Measurements from ENCODE around the gene ZNF474. TPM values are rescaled to one million over a fixed set of nuclear protein-coding genes. Genes with fewer than 3 reads are reported as not detected.

Gene ZNF474
- total RNA-seq, 4 donors from 2014 or later: 0.52 to 1.3 (median 1.0) TPM

DNA sequence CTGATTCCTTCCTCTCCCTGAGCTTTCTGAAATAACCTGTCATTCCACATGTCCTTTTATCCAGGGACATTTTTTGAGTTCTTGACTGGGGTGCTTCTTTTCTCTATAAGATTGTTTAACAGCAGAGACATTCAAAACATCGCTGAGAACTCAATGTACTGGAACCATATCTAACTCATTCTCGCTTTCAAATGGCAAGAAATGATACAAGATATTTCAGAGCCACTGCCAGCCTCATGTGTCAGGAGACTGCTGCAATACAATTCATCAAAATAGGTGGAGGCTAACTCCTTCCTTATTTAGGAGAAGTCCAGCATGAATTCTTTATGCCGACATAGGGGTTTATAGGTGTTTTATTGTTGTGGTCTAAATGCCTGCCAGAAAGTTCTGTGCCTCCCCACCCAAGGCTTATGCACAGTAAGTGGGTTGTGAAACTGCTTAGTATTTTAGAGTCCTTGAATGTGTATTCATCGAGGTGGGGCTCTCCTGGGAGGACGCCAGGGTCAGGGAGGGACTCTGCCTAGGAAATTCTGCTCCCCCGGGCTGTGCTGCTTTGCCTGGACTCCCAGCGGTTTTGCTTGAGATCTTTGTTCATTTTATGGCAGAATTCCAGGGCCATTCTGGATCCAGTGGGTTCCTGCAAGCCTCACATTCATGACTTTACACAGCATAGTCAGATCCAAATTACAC, 53.9 kb downstream of the ZNF474 start:
- peaks cover 13 to 40% (median 23%) of the 10 kb centered on the region in 3 donors for H3K4me1 ChIP-seq
- no peak overlapping the region for H3K4me3 ChIP-seq
- no peaks in the 10 kb centered on the region for H3K36me3 ChIP-seq
- no peaks in the 10 kb centered on the region for H3K9me3 ChIP-seq
- 44 to 58% methylated on average over 3 to 6 of the region's 7 CpGs for WGBS, 2 donors (ENCODE audit: low coverage in 1 of 2)
- H3K27ac ChIP-seq: peak overlapping the region; percentile 43 to 72 (median 64)
- peak; percentile 78 for ATAC-seq
- no peaks in the 10 kb centered on the region for H3K27me3 ChIP-seq
- TF ChIP-seq EP300 (IDR thresholded peaks at IDR 0.05): no peak
- no peak for TF ChIP-seq POLR2A (IDR thresholded peaks at IDR 0.05)
- no peak for TF ChIP-seq POLR2AphosphoS5 (IDR thresholded peaks at IDR 0.05)
- TF ChIP-seq, protein P1, sequence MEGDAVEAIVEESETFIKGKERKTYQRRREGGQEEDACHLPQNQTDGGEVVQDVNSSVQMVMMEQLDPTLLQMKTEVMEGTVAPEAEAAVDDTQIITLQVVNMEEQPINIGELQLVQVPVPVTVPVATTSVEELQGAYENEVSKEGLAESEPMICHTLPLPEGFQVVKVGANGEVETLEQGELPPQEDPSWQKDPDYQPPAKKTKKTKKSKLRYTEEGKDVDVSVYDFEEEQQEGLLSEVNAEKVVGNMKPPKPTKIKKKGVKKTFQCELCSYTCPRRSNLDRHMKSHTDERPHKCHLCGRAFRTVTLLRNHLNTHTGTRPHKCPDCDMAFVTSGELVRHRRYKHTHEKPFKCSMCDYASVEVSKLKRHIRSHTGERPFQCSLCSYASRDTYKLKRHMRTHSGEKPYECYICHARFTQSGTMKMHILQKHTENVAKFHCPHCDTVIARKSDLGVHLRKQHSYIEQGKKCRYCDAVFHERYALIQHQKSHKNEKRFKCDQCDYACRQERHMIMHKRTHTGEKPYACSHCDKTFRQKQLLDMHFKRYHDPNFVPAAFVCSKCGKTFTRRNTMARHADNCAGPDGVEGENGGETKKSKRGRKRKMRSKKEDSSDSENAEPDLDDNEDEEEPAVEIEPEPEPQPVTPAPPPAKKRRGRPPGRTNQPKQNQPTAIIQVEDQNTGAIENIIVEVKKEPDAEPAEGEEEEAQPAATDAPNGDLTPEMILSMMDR (IDR thresholded peaks at IDR 0.05): no peak

DNA sequence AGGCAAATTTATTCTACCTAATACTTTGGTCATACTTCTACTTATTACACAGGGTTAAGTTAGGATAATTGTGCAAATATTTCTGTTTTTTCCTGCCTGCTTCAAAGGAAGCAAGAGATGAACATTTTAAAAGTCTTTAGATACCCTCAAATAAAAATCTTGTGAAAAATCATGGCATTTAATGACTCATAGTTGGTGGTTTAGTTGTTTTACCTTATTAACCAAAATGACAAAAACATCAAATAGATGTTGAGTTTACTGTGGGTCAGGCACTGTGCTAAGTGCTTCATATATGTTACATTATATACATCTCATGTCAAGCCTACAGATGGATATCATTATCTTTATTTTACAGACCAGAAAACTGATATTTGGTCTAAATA, 54.4 kb downstream of the ZNF474 start:
- Histone ChIP-seq H3K9me3 (no peaks in the 10 kb centered on the region), H3K4me3 (no peak overlapping the region), H3K4me1 (peaks cover 13 to 40% (median 23%) of the 10 kb centered on the region in 3 donors), H3K36me3 (no peaks in the 10 kb centered on the region), H3K27me3 (no peaks in the 10 kb centered on the region), H3K27ac (peak overlapping the region in 3 of 4 donors; percentile 60 to 72 (median 69))
- TF ChIP-seq POLR2AphosphoS5 (IDR thresholded peaks at IDR 0.05): no peak
- no peak for TF ChIP-seq EP300 (IDR thresholded peaks at IDR 0.05)
- no peak for TF ChIP-seq POLR2A (IDR thresholded peaks at IDR 0.05)
- TF ChIP-seq, protein P1 (IDR thresholded peaks at IDR 0.05): no peak
- ATAC-seq: no peak

DNA sequence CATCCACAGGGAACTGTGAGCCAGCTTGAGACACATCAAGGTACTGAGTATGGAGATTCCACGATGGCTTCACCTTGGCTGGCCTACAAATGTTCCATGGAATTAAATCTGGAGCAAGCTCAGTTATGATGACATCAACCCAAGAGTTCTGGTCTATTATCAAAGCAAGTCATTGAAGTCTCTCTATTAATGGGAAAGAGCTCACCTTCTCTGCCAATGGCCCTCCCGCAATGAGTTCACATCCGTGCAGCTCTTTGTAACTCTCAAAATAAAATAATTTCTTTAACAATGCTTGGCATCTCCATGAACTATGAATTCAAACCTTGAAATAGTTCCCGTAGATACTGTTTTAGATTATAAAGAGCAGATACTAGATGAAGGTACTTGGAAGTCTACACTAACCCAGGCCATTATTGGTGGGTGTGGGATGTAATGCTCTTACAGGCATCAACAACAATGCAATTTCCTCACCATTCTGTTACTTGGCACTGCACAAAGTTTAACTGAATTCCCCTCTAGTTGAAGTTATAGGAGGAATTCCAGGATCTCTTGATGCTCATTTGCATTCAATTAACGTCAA, 55.4 kb downstream of the ZNF474 start:
- WGBS, 2 donors (ENCODE audit: low coverage in 1 of 2): 76 to 94% methylated on average over 2 to 5 of the region's 5 CpGs
- peaks cover 13 to 40% (median 23%) of the 10 kb centered on the region in 3 donors for H3K4me1 ChIP-seq
- no peak overlapping the region for H3K4me3 ChIP-seq
- peak overlapping the region in 1 of 4 donors; percentile 60 for H3K27ac ChIP-seq
- H3K9me3 ChIP-seq: no peaks in the 10 kb centered on the region
- no peaks in the 10 kb centered on the region for H3K36me3 ChIP-seq
- no peaks in the 10 kb centered on the region for H3K27me3 ChIP-seq
- no peak for ATAC-seq
- TF ChIP-seq EP300 (IDR thresholded peaks at IDR 0.05): no peak
- TF ChIP-seq POLR2AphosphoS5 (IDR thresholded peaks at IDR 0.05): no peak
- no peak for TF ChIP-seq POLR2A (IDR thresholded peaks at IDR 0.05)
- TF ChIP-seq, protein P1 (IDR thresholded peaks at IDR 0.05): no peak

DNA sequence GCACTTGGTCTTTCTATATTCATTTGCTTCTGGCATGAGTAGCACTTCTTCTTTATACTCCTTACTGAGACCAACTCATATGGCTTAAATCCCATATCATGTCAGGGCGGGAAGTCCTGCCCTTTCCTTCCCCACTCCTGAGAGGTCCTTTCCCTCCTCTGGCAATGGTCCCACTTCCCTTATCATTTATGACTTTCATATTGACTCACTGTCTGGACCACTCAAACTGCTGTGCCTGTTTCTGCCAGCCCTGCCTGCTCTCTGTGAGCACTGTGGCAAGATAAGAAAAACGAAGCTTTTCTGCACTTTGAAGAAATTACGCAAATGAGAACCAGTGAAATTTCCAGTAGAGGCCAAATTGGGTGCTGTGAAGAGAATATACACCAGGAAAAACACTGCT, 58.1 kb downstream of the ZNF474 start:
- peaks cover 9 to 16% (median 13%) of the 10 kb centered on the region in 3 donors for H3K4me1 ChIP-seq
- no peak for ATAC-seq
- H3K36me3 ChIP-seq: no peaks in the 10 kb centered on the region
- H3K9me3 ChIP-seq: no peaks in the 10 kb centered on the region
- no peaks in the 10 kb centered on the region for H3K27me3 ChIP-seq
- H3K27ac ChIP-seq: no peak overlapping the region
- 83 to 94% methylated on average over 2 to 3 of the region's 3 CpGs for WGBS, 2 donors (ENCODE audit: low coverage in 1 of 2)
- H3K4me3 ChIP-seq: no peak overlapping the region
- TF ChIP-seq EP300 (IDR thresholded peaks at IDR 0.05): no peak
- no peak for TF ChIP-seq POLR2A (IDR thresholded peaks at IDR 0.05)
- TF ChIP-seq, protein P1 (IDR thresholded peaks at IDR 0.05): no peak
- no peak for TF ChIP-seq POLR2AphosphoS5 (IDR thresholded peaks at IDR 0.05)

DNA sequence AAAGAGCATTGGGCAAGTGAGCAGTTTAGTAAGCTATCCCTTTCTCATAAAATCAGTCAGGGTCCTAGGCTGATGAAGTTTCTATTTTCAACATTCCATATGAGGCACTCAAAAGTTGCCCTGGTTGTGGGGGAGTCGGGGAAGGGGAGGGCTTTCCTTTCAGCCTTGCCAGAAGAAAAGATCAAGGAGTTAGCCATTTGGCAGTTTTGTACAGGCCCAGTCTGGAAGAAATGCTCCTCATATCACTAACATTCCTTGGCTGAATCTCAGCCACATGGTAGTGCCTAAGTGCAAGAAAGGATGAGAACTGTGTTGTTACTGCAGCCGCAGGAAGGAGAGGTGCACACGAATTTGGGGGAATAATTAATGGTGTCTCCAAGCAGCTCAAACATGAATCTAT, 60.8 kb downstream of the ZNF474 start:
- H3K9me3 ChIP-seq: no peaks in the 10 kb centered on the region
- TF ChIP-seq POLR2A (IDR thresholded peaks at IDR 0.05) (no peak), EP300 (IDR thresholded peaks at IDR 0.05) (no peak), POLR2AphosphoS5 (IDR thresholded peaks at IDR 0.05) (no peak)
- TF ChIP-seq, protein P1 (IDR thresholded peaks at IDR 0.05): no peak
- 67 to 71% methylated on average over 2 to 3 of the region's 3 CpGs for WGBS, 2 donors (ENCODE audit: low coverage in 1 of 2)
- no peaks in the 10 kb centered on the region for H3K27me3 ChIP-seq
- no peak overlapping the region for H3K4me3 ChIP-seq
- no peak for ATAC-seq
- no peaks in the 10 kb centered on the region for H3K36me3 ChIP-seq
- no peak overlapping the region for H3K27ac ChIP-seq
- H3K4me1 ChIP-seq: peaks cover 0 to 5% (median 0%) of the 10 kb centered on the region in 3 donors
